Measurements from ENCODE around the gene SGMS2.

SGMS2 gene

DNA sequence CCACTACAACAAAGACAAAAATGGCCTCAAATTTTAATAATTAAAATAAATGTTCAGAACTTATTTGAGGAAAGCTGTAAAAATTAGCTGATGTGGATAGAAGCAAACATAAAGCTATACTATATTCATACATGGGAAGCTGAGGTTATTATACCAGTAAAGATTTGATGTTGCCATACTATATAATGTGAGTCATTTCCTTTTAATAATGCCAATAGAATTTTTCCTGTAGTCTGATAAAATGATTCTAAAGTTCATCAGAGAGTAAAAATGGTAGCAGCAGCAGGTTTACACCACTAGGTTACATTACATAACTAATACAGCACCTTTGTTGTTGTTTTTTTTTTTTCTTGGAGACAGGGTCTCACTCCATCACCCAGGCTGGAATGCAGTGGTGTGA, 61.1 kb downstream of the SGMS2 start:
- TF ChIP-seq CTCF (IDR thresholded peaks at IDR 0.05; ENCODE audit: extremely low read depth, missing control alignments): no peak
- DNase-seq (ENCODE audit: low spot score): no peak

- no peak for TF ChIP-seq CTCF (IDR thresholded peaks at IDR 0.05; ENCODE audit: extremely low read depth, missing control alignments)
- DNase-seq (ENCODE audit: low spot score): no peak
Measured at GRCh38 chr4:107888237-107888636, 63.5 kb downstream of the SGMS2 start.

DNA sequence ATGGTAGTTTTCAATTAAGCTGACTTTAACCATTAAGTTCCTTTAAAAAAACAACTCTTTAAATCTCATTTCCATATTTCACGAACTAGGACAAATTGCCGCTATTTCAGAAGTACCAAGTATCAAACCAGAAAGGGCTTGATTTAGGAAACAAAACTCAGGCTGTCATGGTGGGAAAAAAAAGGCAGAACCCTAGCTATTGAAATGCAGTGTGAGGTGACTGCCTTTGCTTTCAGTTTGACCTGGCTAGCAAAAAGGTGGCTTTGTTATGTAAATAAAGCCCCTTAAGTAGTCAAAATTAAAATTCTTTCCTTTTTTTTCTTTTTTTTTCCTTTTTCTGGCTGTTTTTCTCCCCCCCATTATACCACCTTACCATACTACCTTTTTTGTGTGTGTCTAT, 66.0 kb downstream of the SGMS2 start:
- TF ChIP-seq CTCF (IDR thresholded peaks at IDR 0.05; ENCODE audit: extremely low read depth, missing control alignments): no peak
- no peak for DNase-seq (ENCODE audit: low spot score)

GRCh38 chr4:107891299-107891698, 66.6 kb downstream of the SGMS2 start:
- no peak for DNase-seq (ENCODE audit: low spot score)
- no peak for TF ChIP-seq CTCF (IDR thresholded peaks at IDR 0.05; ENCODE audit: extremely low read depth, missing control alignments)

GRCh38 chr4:107893171-107894137, 68.7 kb downstream of the SGMS2 start:
- no peak for DNase-seq (ENCODE audit: low spot score)

DNA sequence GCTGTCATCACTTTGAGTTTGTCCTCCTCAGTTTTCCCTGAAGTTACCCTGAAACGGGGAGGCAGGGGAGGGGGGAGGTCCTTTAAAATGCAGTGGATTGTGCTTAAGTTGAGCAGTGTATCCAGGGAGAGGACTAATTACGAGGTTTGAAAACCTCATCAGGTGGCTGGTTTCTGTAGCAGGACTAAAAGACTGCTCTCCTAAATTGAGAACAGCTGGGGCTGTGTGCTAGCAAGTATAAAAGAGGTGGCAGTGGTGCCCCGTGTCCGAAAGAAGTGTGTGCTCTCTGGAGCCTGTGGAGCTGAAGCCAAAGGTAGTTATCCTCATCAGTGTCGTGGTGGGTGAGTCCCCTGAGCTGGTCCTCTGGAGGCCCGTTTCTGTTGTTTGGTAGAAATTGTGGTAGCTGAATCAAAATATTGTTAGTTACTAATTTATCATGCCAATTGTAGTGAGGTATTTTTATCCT, 69.4 kb downstream of the SGMS2 start:
- no peak for DNase-seq (ENCODE audit: low spot score)
- TF ChIP-seq CTCF (IDR thresholded peaks at IDR 0.05; ENCODE audit: extremely low read depth, missing control alignments): no peak

More at GRCh38 chr4:107893171-107894137, 68.7 kb downstream of the SGMS2 start:
- TF ChIP-seq CTCF (IDR thresholded peaks at IDR 0.05; ENCODE audit: extremely low read depth, missing control alignments): no peak

DNA sequence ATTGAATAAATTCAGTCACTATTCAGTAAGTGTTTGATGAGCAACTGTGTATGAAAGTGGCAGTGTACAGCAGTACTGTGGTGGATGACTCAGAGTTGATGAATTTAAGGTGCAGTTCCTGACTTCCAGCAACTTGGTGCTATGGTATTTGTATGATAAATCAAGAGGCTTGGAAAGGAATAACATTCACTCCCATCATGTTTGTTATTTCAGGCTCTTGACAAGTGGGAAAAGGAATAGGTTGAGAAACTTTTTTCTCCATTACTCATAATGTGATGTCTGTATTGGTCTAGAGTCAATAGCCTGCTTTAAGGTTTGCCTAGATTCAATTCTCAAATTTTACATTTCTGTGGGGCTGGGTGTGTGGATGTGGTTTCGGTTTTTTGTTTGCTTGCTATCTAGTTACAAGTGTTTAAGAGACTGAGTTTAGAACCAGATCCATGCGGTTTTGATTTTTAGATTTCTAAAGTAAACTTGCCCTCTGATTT, 71.5 kb downstream of the SGMS2 start:
- TF ChIP-seq CTCF (IDR thresholded peaks at IDR 0.05; ENCODE audit: extremely low read depth, missing control alignments): no peak
- no peak for DNase-seq (ENCODE audit: low spot score)
